Activated naive CD4-positive, alpha-beta T cell treated with anti-CD3 and anti-CD28 coated beads, Interleukin-2, amount 10 ng/mL, durations not matched to agents 7 days and 5 days (primary cell): Measurements from ENCODE around the gene FGF4.

Source experiments
- CTCF ChIA-PET: fragments of 350-600 bp; sonication (Branson Sonifier 250); formaldehyde crosslinking; loops from one replicate; lab custom pipeline; 2021; ENCODE audit warnings: antibody characterized with exemption; lab: Charles Lee
- DNase-seq: peaks from one replicate; pipeline ENCODE4 v3.0.0-alpha.2; 2020
- H3K27ac Mint-ChIP-seq: one replicate; pipeline ENCODE4 v1.8.0; 2021; ENCODE audit warnings: mild to moderate bottlenecking, moderate library complexity, mixed read lengths
- H3K27me3 Mint-ChIP-seq: one replicate; pipeline ENCODE4 v1.8.0; 2021; ENCODE audit warnings: mild to moderate bottlenecking, mixed read lengths
- H3K36me3 Mint-ChIP-seq: one replicate; pipeline ENCODE4 v1.8.0; 2021; ENCODE audit warnings: mixed read lengths
- H3K4me1 Mint-ChIP-seq: one replicate; pipeline ENCODE4 v1.8.0; 2021; ENCODE audit warnings: mixed read lengths
- H3K4me3 Mint-ChIP-seq: one replicate; pipeline ENCODE4 v1.8.0; 2021; ENCODE audit warnings: mild to moderate bottlenecking, moderate library complexity, mixed read lengths
- H3K9me3 Mint-ChIP-seq: one replicate; pipeline ENCODE4 v1.8.0; 2021; ENCODE audit warnings: mixed read lengths

FGF4 gene

DNA sequence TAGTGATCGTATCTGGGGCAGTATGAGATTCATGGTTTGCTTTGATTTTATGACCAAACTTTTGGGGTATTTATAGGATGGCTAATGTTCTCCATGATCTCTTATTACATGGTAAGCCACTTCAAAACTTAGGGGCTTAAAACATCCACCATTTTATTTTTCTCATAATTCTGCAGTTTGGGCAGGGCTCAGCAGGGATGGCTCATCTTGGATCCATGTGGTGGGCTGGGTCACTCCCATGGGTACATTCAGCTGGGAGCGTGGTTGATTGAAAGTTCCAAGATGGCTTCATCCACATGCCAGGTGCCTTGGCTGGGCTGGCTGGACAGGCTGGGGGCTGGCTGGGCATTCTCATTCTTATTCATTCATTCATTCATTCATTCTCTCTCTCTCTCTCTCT lies 40.8 kb downstream of the FGF4 start:
- Mint-ChIP-seq H3K4me1 (no peaks in the 10 kb centered on the region), H3K27me3 (peaks cover 11% of the 10 kb centered on the region), H3K9me3 (peaks cover 11% of the 10 kb centered on the region), H3K4me3 (no peak overlapping the region), H3K27ac (no peak overlapping the region), H3K36me3 (no peaks in the 10 kb centered on the region)
- CTCF ChIA-PET, result no interaction called here
- no peak for DNase-seq

DNA sequence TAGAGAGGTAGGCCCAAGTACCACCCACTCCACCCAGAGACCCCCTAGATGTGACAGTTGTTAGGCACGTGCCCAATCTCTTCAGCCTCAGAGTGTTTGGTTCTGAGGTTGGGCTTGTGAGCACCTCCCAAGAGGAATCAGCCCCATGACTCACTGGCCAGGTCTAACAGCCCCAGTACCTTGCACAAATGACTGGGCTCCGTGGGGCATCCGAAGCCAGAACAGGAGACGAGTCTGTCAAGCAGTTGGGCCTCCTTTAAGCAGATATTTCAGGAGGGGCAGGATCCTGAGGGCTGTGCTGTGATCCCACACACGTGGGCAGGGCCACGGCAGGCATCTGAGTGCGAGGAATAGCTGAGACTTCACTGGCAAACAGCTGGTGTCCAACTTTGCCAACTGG lies 42.2 kb downstream of the FGF4 start:
- Mint-ChIP-seq H3K36me3 (no peaks in the 10 kb centered on the region), H3K9me3 (peaks cover 11% of the 10 kb centered on the region), H3K27ac (no peak overlapping the region), H3K27me3 (peaks cover 22% of the 10 kb centered on the region), H3K4me3 (no peak overlapping the region), H3K4me1 (no peaks in the 10 kb centered on the region)
- no peak for DNase-seq
- CTCF ChIA-PET, result no interaction called here

DNA sequence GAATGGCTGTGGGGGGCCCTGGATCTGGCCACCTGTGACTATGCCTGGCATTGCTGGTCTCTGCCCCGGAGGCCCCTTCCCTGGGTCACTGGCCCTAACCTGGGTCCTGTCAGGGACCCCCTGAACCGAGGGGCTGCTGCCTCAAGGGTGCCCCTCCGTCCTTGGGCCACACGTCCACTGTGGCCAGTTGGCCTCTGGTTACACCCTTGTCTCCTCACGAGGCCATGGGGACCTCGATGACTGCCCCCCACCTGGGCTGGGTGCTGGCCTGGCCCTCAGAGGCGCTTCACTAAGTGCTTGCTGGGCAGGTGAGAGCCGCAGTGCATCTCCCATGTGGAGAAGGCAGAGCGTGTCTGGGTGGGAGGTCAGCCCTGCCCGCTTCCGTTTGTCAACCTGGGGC lies 44.0 kb downstream of the FGF4 start:
- DNase-seq, result no peak
- H3K36me3 Mint-ChIP-seq, result no peaks in the 10 kb centered on the region
- no peaks in the 10 kb centered on the region for H3K4me1 Mint-ChIP-seq
- no peak overlapping the region for H3K4me3 Mint-ChIP-seq
- H3K27ac Mint-ChIP-seq, result no peak overlapping the region
- peaks cover 40% of the 10 kb centered on the region for H3K27me3 Mint-ChIP-seq
- CTCF ChIA-PET, result no interaction called here
- H3K9me3 Mint-ChIP-seq, result peaks cover 9% of the 10 kb centered on the region

DNA sequence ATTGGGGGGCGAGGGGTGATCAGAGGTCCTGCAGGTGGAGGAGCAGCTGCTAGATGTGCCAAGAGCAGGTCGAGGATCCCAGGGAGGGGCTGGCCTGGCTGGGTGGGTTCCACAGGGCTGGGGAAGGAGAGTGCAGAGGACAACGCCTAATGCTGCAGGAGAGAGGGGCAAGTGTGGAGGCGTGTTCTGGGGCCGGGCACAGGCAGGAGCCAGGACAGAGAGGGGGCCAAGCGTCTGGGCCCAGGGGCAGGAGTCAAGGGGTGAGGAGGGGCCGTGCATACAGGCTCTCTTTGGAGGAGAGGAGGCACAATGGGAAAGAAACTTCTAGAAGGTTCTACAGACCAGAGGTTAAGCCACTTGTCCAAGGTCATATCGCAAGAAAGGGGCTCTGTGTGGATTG lies 44.6 kb downstream of the FGF4 start:
- peaks cover 46% of the 10 kb centered on the region for H3K27me3 Mint-ChIP-seq
- no peak overlapping the region for H3K4me3 Mint-ChIP-seq
- no peaks in the 10 kb centered on the region for H3K4me1 Mint-ChIP-seq
- no peak overlapping the region for H3K27ac Mint-ChIP-seq
- CTCF ChIA-PET, result no interaction called here
- H3K9me3 Mint-ChIP-seq, result peaks cover 9% of the 10 kb centered on the region
- DNase-seq, result no peak
- H3K36me3 Mint-ChIP-seq, result no peaks in the 10 kb centered on the region

DNA sequence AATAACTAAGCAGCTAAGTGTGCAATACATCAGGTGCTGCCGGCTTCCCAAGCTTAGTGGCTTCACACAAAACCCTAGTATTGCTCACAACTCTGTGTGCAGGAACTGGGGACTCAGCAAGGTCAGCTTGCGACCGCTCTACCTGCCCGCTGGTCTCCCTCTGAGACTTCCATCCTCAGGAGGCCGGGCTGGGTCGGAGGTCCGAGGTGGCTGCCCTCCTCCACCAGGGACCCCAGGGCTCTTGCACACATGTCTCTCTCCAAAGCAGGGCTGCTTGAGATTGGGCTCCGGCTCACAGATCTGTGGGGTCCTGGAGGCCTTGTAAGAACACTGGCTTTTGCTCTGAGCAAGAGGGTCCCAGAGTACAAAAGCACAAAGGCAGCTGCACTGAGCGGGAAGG lies 45.9 kb downstream of the FGF4 start:
- peaks cover 58% of the 10 kb centered on the region for H3K27me3 Mint-ChIP-seq
- CTCF ChIA-PET, result no interaction called here

DNA sequence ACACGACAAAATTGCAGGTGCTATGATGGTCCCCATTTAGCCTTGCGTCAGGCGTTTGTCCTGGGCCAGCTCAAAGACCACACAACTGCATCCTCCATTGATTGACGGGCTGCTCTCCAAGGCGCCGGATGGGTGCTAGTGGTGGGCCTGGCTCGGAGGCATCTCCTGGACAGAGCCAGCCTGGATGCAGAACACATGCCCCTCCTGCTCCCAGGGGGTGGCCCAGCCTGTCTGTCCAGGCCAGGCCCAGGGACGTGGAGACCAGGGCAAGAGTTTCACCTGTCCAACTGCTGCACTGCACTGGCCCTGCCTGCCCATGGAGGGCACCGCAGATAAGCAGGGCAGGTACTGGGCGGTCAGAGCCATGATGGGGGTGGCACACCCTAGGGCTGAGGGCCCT lies 47.9 kb downstream of the FGF4 start:
- Mint-ChIP-seq H3K36me3 (no peaks in the 10 kb centered on the region), H3K27ac (no peak overlapping the region), H3K9me3 (no peaks in the 10 kb centered on the region), H3K4me1 (no peaks in the 10 kb centered on the region), H3K4me3 (no peak overlapping the region), H3K27me3 (peaks cover 67% of the 10 kb centered on the region)
- DNase-seq, result no peak
- CTCF ChIA-PET, result no interaction called here

More for the DNA sequence above, 45.9 kb downstream of the FGF4 start:
- Mint-ChIP-seq H3K4me1 (no peaks in the 10 kb centered on the region), H3K36me3 (no peaks in the 10 kb centered on the region), H3K27ac (no peak overlapping the region), H3K4me3 (no peak overlapping the region), H3K9me3 (peaks cover 4% of the 10 kb centered on the region)
- no peak for DNase-seq

DNA sequence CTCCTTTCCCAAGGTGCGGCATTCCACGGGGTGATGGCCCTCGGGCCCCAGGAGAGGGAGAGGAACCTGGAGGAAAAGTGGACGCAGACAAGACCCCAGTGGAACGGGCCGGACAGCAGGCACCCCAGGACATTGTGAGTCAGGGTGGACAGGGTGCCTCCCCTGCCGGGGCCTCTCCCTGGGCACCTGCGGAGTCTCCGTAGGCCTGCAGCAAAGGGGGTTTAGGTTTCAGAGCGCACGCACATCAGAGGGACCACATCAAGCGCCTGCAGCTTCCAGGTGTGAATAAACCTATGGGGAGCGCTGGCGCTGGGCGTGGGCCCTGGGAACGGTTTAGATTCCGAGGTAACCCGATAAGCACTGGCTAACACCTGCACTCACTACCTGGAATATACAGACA lies 48.7 kb downstream of the FGF4 start:
- H3K4me3 Mint-ChIP-seq, result no peak overlapping the region
- DNase-seq, result no peak
- H3K4me1 Mint-ChIP-seq, result no peaks in the 10 kb centered on the region
- H3K36me3 Mint-ChIP-seq, result no peaks in the 10 kb centered on the region
- peaks cover 74% of the 10 kb centered on the region for H3K27me3 Mint-ChIP-seq
- H3K27ac Mint-ChIP-seq, result no peak overlapping the region
- CTCF ChIA-PET, result no interaction called here
- H3K9me3 Mint-ChIP-seq, result no peaks in the 10 kb centered on the region

DNA sequence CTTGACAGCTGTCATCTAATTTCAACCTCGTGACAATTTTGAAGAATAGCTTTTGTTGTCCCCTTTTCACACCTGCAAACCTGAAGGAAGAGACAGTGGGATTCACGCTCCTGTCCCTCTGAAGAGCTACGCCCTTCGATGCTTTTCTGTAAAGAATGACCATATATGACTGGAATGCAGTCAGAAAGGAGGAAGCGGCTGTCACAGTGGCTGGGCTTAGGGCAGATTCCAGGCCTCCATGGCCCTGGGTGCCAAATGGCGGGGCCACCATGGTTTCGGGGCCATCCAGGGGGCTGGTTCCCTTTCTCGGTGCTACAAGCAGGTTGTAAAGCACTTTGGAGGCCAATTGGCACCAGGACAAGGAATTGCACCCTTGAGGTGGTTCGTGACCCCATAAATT lies 49.1 kb downstream of the FGF4 start:
- H3K9me3 Mint-ChIP-seq, result no peaks in the 10 kb centered on the region
- no peak overlapping the region for H3K4me3 Mint-ChIP-seq
- no peak for DNase-seq
- no peaks in the 10 kb centered on the region for H3K36me3 Mint-ChIP-seq
- CTCF ChIA-PET, result no interaction called here
- no peak overlapping the region for H3K27ac Mint-ChIP-seq
- H3K27me3 Mint-ChIP-seq, result peaks cover 79% of the 10 kb centered on the region
- H3K4me1 Mint-ChIP-seq, result no peaks in the 10 kb centered on the region

DNA sequence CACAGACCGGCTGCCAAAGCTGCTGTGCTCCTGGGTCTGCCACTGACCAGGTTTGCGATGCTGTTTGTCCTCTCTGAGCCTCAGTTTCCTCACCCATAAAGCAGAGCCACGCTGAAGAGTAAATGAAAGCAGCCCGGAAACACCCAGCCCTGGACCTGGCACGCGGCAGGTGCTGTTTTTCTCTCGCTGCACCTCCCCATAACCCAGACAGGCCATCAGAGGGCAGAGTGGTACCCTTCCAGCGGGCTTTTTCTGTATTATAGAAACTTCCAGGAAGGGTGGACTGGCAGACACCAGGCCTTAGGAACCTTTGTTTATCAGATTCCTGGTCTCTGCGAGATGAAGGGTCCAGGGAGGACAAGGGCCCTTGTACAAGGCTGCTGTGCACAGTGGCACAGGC lies 53.4 kb downstream of the FGF4 start:
- DNase-seq, result no peak
- no peaks in the 10 kb centered on the region for H3K4me1 Mint-ChIP-seq
- H3K27ac Mint-ChIP-seq, result no peak overlapping the region
- H3K27me3 Mint-ChIP-seq, result peaks cover 96% of the 10 kb centered on the region
- no peak overlapping the region for H3K4me3 Mint-ChIP-seq
- CTCF ChIA-PET, result no interaction called here
- H3K9me3 Mint-ChIP-seq, result no peaks in the 10 kb centered on the region
- H3K36me3 Mint-ChIP-seq, result no peaks in the 10 kb centered on the region

DNA sequence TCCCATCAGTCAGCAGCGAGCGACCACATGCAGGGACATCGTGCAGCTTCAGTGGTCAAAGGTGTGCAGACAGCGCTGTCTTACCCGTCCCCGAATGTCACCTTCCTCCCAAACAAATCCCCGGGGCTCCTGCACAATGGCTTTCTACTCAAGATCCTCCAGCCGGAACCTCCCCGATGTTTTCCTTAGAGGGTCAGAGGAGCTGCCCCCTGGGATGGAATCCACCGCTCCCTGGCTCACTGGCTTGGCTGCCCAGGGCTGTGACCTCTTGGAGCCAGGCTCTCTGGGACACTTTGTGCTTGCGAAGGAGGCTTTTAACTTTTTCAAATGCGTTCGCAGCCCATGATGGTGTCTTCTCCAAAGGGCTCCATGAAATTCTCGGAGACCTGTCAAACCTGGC lies 54.0 kb downstream of the FGF4 start:
- Mint-ChIP-seq H3K27me3 (peaks cover 91% of the 10 kb centered on the region), H3K9me3 (no peaks in the 10 kb centered on the region), H3K4me3 (no peak overlapping the region), H3K36me3 (no peaks in the 10 kb centered on the region), H3K4me1 (no peaks in the 10 kb centered on the region), H3K27ac (no peak overlapping the region)
- CTCF ChIA-PET, result no interaction called here
- DNase-seq, result no peak
